HT1080 (cell line): ENCODE results near the gene TRNAU1AP. TPM values are rescaled to one million over a fixed set of nuclear protein-coding genes. Genes with fewer than 3 reads are reported as not detected.
"Not testable (repeated sequence)": the region's sequence is repeated elsewhere in the genome, so short reads cannot be mapped to it uniquely, and the experiment has no call there.

Experiments used
- DNase-seq: peaks from one replicate; pipeline ENCODE4 v3.0.0-alpha.2; 2015; ENCODE audit warnings: low read depth
- polyA plus RNA-seq, 2 experiments: library from polyadenylated mRNA; depleted of rRNA; stranded (reverse); fragments of >200 nt; gene quantifications; 2 replicates each; pipeline ENCODE4 v1.2.3, GENCODE V29; 2015
- total RNA-seq: library from RNA; depleted of rRNA; stranded (reverse); fragments of >200 nt; shearing (Covaris generic); gene quantifications from 2 replicates; pipeline ENCODE4 v1.2.3, GENCODE V29; 2014; rRNA removed

Gene TRNAU1AP
- total RNA-seq = 18.9 and 26.4 TPM in 2 replicates
- 10.3 and 12.0 TPM in 2 replicates for polyA plus RNA-seq (2015; cell fraction: cytosol; rRNA removed)
- 14.8 and 18.5 TPM in 2 replicates for polyA plus RNA-seq (2015; cell fraction: nucleus; rRNA removed)

GRCh38 chr1:28552758-28553663 is at the start of gene TRNAU1AP:
Gene TRNAU1AP, plus strand, starts transcription at chr1:28553085. Its CDS starts 26 bp downstream, at chr1:28553111.
- peak; percentile 94 for DNase-seq

- no peak for DNase-seq
These were observed 49.8 kb upstream of the TRNAU1AP start for GRCh38 chr1:28503117-28503516.

- DNase-seq = peak; percentile 96
These were observed 47.3 kb upstream of the TRNAU1AP start, which contains the start of gene RCC1 for GRCh38 chr1:28505406-28506187. Gene RCC1, plus strand, starts transcription at chr1:28506043. Its CDS starts 23,824 bp downstream, at chr1:28529867.

GRCh38 chr1:28506907-28507246 is 46.0 kb upstream of the TRNAU1AP start:
- peak; percentile 22 for DNase-seq

- DNase-seq = peak; percentile 41
These were observed 45.6 kb upstream of the TRNAU1AP start for GRCh38 chr1:28507247-28507645.

GRCh38 chr1:28507646-28508434 is 45.0 kb upstream of the TRNAU1AP start:
- peak; percentile 27 for DNase-seq

- peak; percentile 40 for DNase-seq
These were observed 44.5 kb upstream of the TRNAU1AP start for GRCh38 chr1:28508435-28508754.

- no peak for DNase-seq
These were observed 43.1 kb upstream of the TRNAU1AP start for GRCh38 chr1:28509705-28510272.

GRCh38 chr1:28510273-28510969 is 42.5 kb upstream of the TRNAU1AP start:
- no peak for DNase-seq

GRCh38 chr1:28510970-28511440 is 41.9 kb upstream of the TRNAU1AP start:
- DNase-seq = peak; percentile 86

- DNase-seq = peak; percentile 65
These were observed 40.8 kb upstream of the TRNAU1AP start for GRCh38 chr1:28512058-28512611.

- peak; percentile 67 for DNase-seq
These were observed 38.4 kb upstream of the TRNAU1AP start for GRCh38 chr1:28514445-28514933.

- peak; percentile 32 for DNase-seq
These were observed 36.3 kb upstream of the TRNAU1AP start for GRCh38 chr1:28516518-28516956.

GRCh38 chr1:28517649-28517999 is 35.3 kb upstream of the TRNAU1AP start:
- no peak for DNase-seq

GRCh38 chr1:28518000-28518744 is 34.7 kb upstream of the TRNAU1AP start:
- DNase-seq = peak; percentile 85

GRCh38 chr1:28518745-28519341 is 34.0 kb upstream of the TRNAU1AP start:
- peak; percentile 50 for DNase-seq

- DNase-seq = no peak
These were observed 32.7 kb upstream of the TRNAU1AP start for GRCh38 chr1:28519946-28520725.

GRCh38 chr1:28520796-28521195 is 32.1 kb upstream of the TRNAU1AP start:
- not testable (repeated sequence) for DNase-seq
